Activated CD8-positive, alpha-beta memory T cell treated with anti-CD3 and anti-CD28 coated beads for 1 hour (primary cell): ENCODE measurements around the gene ACOD1.
"Not testable (repeated sequence)": the region's sequence is repeated elsewhere in the genome, so short reads cannot be mapped to it uniquely, and the experiment has no call there.

Source experiments
- DNase-seq, 2 donors: peaks; one replicate each; pipeline ENCODE4 v3.0.0-alpha.2; 2020; ENCODE audit warnings: low read depth in 1 of 2; ENCODE audit errors: extremely low read depth in 1 of 2

The ACOD1 gene

DNA sequence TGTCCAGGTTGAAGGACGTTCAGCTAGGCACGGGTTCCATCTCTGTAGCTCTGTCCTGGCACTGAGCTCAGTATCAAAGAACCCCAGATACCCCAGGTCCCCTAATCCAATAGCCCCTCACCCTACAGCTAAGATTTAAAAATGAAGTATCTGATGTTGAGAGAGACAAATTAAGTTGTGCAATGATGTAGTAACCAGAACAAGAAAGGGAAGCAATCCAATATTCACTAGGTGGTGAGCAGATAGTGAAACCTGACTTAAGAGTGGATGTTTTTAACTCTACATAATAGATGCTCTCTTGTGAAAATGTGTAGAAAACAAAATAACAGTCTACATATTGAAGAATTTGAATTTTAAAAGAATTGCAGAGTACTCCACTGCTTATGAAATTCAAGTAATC lies 1.8 kb downstream of the ACOD1 start:
- DNase-seq: no peak

DNA sequence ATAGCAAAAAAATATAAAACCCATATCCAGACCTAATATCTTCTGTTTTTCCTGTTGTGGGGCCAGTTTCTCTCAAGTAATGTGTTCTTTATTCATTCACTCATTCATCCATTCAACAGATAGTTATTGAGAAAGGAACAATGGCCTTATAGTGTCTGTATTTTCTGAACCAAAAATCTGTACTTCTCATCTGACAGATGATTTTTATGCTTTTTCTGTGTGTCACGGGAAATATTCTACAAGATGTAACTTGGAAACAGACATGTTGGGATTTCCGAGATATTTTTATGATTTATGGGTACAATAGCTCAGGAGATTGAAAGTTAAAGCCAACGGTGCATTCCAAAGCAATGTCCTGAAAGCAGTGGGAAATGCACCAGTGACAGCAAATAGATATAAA lies 5.7 kb downstream of the ACOD1 start:
- no peak for DNase-seq

DNA sequence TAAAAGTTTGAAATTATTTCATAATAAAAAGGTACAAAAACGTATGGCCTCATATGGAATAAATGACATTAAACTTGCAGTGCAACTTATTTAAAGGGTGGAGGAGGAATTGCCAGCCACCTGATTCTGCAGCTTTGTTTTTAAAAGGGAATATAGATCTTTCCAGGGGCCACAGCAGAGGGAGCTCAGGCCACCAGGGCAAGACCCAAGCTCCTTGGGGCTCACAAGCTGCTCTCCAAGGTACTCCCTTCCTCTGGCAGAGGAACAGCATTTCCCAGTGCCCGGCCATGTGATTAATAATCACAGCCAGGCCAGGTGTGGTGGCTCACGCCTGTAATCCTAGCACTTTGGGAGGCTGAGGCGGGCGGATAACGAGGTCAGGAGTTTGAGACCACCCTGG lies 6.2 kb downstream of the ACOD1 start:
- no peak for DNase-seq

DNA sequence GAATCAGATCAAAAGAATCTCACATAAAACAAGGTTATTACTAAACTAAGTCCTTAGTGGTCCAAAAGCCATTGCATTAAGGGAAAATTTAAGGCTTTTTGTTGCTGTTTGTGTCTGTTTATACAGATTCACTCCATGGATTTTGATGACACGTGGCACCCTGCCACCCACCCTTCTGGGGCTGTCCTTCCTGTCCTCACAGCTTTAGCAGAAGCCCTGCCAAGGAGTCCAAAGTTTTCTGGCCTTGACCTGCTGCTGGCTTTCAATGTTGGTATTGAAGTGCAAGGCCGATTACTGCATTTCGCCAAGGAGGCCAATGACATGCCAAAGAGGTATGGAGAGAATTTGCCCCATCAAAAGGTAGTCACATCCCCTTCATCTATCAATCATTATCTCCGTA lies 6.9 kb downstream of the ACOD1 start:
- DNase-seq: no peak

DNA sequence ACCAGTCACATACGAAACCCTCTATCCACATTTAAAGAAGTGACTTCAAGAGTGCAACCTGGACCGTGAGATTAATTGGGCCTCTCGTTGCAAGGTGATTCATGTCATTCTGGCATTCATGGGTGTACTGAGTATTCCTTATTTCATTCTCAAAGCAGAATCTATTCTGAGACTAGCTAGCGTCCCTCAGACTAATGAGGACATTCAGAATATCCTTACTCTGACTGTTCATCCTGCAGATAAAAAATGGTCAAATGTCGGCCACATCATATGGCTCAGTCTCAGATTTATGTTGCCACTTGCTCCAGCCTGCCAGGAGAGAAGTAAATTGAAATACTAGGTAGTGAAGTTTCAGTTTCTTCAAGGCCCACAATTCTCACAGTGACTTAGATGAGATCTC lies 7.3 kb downstream of the ACOD1 start:
- DNase-seq: no peak

DNA sequence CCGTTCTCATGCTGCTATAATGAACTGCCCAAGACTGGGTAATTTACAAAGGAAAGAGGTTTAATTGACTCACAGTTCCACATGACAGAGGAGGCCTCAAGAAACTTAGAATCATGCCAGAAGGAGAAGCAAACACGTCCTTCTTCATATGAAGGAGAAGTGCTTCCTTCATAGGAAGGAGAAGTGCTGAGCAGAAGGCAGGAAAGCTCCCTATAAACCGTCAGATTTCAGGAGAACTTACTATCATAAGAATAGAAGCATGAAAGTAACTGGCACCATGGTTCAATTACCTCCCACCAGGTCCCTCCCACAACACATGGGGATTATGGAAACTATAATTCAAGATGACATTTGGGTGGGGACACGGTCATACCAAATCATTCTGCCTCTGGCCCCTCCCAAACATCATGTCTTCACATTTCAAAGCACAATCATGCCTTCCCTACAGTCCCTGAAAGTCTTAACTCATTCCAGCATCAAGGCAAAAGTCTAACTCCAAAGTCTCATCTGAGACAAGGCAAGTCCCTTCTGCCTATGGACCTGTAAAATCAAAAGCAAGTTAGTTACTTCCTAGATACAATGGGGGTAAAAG lies 10.6 kb downstream of the ACOD1 start:
- no peak for DNase-seq

DNA sequence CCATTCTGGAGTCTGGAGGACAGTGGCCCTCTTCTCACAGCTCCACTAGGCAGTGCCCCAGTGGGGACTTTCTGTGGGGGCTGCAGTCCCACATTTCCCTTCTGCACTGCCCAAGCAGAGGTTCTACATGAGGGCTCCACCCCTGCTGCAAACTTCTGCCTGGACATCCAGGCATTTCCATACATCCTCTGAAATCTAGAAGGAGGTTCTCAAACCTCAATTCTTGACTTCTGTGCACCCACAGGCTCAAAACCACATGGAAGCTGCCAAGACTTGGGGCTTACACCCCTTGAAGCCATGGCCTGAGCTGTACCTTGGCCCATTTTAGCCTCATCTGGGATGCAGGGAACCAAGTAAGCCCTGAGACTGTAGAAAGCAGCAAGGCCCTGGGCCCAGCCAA lies 11.4 kb downstream of the ACOD1 start:
- not testable (repeated sequence) for DNase-seq

DNA sequence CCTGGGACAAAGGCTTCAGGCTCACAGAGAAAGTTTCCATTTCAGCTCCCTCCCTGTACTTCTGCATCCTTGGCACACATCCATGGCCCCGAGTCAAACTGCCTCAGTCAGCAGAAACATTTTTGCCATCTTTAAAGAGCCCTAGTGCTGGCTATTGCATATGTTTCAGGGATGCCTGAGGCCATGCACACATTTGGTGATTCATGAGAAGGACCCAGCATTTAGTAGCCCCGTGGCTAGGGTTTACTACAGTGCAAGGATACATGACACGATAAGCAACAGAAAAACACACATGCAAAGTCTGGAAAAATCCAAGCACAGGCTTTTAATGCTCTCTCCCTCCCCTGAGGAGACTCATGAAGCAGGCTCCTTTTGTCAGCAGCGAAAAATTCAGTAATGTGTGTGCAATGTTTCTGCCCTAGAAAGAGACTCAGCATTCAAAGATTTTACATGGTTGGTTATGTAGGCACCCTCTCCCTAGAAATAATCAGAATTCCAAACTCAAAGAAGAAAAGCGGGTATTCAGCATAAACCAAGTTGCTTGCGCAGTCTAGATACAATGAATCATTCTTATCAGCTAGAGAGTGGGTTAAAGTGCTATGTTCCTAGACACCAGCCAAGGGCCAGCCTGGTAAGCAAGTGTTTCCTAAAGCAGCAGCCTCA lies 17.6 kb downstream of the ACOD1 start:
- DNase-seq: no peak

DNA sequence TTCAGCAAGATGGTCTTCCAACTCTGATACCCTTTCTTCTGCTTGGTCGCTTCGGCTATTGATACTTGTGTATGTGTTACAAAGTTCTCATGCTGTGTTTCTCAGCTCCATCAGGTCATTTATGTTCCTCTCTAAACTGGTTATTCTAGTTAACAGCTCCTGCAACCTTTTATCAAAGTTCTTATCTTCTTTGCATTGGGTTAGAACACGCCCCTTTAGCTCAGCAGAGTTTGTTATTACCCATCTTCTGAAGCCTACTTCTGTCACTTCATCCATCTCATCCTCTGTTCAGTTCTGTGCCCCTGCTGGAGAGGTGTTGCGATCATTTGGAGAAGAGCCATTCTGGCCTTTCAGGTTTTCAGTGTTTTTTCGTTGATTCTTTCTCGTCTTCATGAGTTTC lies 18.7 kb downstream of the ACOD1 start:
- DNase-seq: no peak

DNA sequence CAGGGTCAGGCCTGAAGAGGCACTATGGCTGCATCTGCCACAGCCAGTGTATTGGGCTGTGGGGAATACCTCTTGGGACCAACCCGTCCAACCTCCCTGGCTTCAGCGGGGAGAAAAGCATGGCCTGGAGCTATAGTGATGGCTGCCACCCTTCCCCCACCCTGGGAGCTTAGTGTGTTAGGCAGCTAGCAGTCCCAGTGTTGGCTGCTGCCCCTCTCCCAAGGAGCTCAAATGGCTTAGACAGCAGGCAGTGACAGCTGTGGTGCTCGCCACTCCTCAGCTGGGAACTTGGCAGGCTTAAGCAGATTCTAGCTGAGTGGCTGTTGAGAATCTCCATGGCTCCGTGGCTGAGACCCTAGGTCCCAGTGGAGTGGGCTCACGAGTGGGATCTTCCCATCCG lies 19.7 kb downstream of the ACOD1 start:
- DNase-seq: no peak

DNA sequence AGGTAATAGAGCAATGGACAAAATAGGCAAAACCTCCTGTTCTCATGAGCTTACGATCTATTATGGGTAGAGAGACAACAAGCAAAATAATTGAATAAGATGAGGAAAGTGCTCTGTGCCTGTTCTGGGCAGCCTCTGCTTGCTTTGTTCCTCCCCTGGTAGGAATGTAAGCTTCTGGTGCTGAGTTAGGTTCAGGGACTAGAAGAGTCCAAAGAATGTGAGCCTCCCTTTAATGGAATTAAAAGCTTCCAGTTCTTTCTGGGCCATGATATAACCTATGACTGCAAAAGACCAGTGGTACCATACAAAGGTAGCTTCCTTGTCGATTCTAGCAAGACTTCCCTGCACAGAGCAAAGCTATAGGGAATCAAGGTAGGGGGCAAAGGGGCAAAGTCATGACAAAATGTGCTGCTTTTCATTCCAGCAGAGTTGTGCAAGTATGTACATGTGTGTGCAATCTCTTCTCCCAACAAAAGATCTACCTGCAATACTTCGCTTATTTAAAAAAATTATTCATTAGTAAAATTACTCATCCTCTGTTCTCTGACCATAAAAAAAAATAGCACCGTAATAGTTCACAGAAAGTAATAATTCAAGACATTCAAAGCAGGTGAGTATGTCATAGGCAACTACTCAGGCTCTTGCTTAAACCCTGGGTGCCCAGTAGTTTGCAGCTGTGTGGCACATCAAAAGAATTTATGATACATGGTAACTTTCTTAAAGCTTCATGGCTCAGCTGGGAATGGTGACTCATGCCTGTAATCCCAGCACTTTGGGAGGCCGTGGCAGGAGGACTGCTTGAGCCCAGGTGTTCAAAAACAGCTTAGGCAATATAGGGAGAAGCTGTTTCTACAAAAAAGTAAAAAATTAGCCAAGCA lies 21.4 kb downstream of the ACOD1 start:
- DNase-seq: no peak

DNA sequence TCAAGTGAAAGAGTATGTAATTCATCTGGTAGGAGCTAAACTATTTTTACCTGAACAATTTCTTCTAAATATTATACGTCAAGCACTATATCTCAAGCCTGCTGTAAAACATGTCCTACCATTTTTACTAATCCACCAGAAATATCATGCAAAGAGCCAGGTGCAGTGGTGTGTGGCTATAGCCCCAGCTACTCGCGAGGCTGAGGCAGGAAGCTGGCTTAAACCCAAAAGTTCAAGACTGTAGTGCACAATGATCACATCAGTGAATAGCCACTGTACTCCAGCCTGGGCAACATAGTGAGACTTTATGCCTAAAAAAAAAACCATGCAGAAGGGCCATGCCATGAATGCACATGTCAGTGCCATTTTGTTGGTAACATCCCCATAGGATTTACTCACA lies 22.9 kb downstream of the ACOD1 start:
- no peak for DNase-seq

DNA sequence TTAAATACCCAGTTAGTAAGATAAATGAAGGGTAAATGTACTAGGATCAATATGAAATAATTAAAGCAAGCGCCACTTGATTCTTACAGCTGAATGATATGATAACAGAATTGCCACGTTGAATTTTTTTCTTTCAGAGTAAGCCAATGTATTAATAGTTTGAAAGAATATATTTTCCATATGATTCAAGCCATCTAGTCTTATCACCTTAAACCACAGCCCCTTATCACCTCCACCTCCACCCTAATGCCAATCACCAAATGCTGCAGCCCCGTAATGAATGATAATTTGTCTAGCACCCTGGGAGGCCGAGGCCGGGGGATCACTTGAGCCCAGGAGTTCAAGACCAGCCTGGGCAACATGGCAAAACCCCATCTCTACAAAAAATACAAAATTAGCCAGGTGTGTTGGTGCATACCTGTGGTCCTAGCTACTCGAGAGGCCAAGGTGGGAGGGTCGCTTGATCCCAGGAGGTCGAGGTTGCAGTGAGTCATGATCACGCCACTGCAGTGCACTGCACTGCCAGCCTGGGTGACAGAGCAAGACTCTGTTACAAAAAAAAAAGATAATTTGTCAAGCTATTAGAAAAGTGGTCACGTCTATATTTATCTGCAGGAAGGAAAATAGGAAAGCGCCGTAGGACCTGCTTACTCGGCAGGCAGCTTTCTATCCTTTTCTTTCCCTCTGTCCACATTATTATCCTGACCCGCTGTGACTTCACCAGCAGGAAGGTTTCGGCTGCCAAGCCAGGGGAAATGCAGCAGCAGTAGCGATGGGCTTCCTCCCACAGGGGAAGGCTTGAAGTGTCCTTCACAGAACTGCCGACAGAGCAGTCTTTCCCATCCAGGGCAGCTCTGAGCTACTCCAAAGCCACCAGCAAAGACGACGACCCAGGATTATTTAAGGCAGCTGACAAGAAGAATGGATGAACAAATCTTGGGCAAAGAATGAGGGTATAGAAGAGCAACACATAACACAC lies 23.8 kb downstream of the ACOD1 start:
- DNase-seq: no peak

DNA sequence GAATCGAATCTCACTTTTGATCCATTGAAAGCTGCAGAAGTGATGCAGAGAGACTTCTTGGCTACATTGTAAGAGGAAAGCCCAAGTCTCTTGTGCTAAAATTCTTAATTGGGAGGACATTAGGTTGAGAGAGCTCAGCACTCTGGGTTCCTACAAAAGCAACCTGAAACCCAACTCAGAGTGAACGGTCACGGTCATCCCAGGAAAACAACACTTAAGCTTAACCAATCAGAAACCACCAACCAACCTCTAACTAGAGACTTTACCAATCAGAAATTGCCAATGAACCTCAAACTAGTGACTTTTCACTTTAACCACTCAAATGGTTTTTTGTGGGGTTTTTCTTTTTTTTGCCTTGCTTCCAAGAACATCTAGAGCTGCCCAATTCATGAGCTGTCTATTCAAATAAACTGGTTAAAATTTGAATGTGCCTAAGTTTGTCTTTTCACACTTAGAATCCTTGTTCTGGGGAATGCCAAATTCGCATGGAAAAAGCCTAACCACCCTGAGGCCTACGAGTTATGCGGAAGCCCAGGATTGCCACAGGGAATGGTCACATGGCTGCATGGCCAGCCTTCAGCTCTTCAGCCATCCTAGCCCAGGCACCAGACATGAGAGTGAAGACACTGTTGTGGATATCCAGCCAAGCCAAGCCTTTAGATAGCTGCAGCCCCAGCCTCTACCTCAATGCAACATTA lies 25.8 kb downstream of the ACOD1 start:
- DNase-seq: no peak

DNA sequence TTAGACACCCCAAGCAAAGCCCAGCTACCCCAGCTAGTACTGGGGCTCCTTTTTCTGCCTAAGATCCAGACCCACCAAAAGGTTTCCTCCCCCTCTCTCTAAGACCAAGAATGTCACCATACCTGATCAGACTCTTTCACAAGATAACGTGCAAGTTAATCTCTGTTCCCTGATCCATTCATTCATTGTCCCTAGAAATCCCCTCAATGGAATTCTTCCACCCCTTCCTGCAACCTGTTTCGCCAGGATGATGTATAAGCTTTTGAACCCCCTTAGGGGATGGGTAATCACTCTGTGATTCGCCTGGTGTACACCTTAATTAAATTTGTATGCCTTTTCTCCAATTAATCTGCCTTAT lies 26.3 kb downstream of the ACOD1 start:
- no peak for DNase-seq

DNA sequence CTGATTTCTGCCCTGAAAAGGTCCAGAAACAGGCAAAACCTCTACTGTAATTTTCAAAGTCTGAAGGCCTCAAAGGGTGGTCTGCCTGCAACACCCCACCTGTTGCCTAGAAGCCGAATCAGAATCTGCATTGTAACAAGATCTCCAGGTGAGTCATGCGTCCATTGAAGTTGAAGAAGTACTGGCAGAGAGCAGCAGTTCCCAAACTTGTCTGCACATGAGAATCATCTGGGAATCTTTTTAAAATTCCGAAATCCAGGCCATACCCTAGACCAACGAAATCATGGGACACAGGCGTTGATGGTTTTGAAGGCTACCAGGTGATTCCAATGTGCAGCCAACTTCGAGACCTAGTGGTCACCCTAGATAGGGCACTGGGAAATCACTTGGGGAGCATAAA lies 27.6 kb downstream of the ACOD1 start:
- DNase-seq: no peak

DNA sequence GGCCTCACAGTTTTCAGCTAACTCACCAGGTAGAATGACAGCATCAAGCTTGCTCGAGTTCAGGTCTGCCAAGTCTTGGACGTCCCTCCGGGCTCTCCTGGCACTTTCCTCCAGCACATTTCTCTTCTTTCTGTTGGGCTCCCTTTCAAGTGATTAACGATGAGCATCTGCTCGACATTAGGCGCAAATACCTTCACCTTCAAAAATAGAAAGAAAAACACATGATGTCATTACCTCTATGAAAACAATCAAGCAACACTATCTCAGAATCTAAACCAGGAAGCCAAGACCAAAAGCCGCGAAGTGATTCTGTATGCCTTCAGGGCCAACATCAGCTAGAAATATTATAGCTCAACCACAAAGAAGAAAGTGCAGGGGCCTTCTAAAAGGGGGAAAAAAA lies 28.2 kb downstream of the ACOD1 start:
- no peak for DNase-seq

DNA sequence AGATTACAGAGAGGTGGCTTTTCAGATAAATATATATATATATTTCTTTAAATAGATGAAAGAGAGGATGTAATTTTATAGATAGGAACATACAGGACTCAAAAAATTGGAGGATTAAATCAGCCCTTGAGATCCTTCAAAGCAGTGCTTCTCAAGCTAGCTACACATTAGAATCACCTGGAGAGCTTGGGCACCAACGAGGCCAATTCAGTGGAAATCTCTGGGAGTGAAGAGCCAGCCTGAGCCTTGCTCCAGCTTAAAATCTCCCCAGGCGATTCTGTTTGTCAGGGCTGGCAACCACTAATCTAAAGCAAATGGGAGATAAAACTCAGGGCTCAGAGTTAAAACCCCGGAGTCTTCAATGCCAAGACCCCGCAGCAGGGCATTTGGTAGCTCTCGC lies 28.6 kb downstream of the ACOD1 start:
- no peak for DNase-seq

DNA sequence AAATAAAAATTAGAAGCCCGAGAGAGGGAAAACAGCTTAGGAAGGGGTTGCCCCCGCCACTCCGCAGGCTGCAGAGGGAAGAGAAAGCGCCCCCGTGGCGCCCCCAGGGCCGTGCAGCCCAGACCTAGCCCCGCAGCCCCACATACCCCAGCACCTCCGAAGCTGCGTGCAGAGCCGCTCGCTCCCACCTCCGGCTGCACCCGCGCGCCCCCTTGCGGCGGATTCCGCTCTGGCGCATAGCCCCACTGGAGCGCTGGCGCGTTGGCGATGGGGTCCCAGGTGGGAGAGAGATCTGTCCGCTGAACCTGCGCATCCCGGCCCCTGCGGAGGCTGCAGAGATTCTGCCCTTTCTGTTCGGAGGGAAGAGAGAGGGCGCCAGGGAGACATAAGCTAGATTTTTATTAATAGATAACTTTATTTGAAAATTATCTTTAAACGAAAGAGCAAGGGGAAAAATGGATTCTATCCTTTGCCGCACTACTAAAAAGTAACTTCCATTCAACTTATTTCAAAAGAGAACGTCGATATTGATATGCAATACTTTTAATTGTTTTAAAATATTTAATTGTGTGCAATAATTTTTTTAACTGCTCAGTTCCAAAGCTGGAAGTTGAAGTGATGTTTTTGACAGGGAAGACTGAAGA lies 31.9 kb downstream of the ACOD1 start:
- DNase-seq: peak; percentile 55 to 88

DNA sequence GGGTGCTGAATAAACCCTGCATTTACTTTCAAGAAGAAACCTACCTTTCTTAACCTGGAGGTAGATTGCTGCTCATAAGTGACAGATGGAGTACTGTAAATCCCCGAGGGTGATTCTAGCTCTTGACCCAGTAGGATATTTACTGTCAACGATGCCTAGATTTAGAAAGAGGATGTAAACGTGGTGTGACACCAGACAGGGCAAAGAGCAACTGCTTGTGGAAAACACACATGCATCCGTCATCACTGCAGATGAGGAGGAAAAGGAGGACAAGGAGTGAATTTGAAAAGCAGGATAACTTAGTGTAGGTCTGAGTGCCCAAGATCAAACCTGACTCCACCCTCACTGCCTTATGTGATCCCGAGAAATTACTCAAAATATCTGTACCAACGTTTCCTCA lies 33.8 kb downstream of the ACOD1 start:
- no peak for DNase-seq
